T-helper 2 cell treated with Interferon-gamma antibody and Interleukin-4, amounts not matched to agents 5 μg/mL and 100 μg/mL, for 36 hours (primary cell): ENCODE results near the gene NUDT11.
"Not testable (repeated sequence)": the region's sequence is repeated elsewhere in the genome, so short reads cannot be mapped to it uniquely, and the experiment has no call there.

Experiments used
- DNase-seq: peaks from one replicate; pipeline ENCODE4 v3.0.0; 2021; ENCODE audit warnings: low spot score
- H3K27ac Mint-ChIP-seq: one replicate; pipeline ENCODE4 v1.8.0; 2021; ENCODE audit warnings: mild to moderate bottlenecking, mixed read lengths
- H3K27me3 Mint-ChIP-seq: one replicate; pipeline ENCODE4 v1.8.0; 2021; ENCODE audit warnings: low read depth, mixed read lengths
- H3K36me3 Mint-ChIP-seq: one replicate; pipeline ENCODE4 v1.8.0; 2021; ENCODE audit warnings: low read depth, mixed read lengths
- H3K4me1 Mint-ChIP-seq: one replicate; pipeline ENCODE4 v1.8.0; 2021; ENCODE audit warnings: low read depth, mixed read lengths
- H3K4me3 Mint-ChIP-seq: one replicate; pipeline ENCODE4 v1.8.0; 2022; ENCODE audit warnings: mild to moderate bottlenecking, moderate library complexity, mixed read lengths
- H3K9me3 Mint-ChIP-seq: one replicate; pipeline ENCODE4 v1.8.0; 2021; ENCODE audit warnings: mixed read lengths

The NUDT11 gene

DNA sequence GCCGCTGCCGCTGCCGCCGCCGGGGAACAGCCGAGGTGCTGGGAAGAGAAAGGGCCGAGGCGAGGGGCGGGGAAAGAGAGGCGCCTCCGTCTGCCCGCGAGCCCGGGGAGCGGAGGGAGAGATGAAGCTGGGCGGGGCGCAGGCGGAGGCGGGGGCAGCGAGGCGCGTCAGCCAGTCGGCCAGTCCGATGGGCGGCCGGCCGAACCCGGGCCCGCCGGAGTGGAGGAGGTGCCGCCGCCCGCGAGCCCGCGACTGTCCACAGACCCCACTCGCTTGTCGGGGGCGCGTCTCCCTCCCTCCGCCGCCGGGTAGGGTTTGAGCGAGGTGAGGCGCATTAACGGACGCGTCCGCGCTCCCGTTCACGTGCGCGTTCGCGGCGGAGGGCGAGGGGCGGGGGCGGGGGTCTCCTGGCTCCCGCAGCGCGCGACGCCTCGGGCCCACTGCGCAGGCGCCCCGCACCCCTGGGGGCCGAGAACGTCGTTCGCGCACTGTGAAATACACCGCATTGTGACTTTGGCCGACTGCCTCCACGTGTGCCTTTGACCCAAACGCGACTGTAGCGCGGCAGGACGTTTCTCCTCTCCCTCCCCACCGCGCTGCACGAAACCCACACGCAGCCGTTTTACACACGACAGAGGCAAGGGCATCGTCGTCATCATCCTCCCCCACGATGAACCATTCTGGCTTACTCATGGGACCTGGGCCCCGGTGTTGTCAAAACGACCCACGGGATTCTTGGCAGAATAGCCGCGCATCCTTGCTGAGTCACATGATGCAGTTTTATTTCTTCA is at the start of gene NUDT11:
NUDT11 (minus strand) TSS at position 92 of the 791 bp plus-strand sequence. CDS start 148 bp downstream, outside the sequence.
- Mint-ChIP-seq H3K9me3 (no peaks in the 10 kb centered on the region), H3K27me3 (peaks cover 12% of the 10 kb centered on the region), H3K4me1 (peaks cover 5% of the 10 kb centered on the region), H3K27ac (peak within 1 kb of the TSS; percentile 86), H3K36me3 (no peaks in the 10 kb centered on the region), H3K4me3 (peak within 1 kb of the TSS; percentile 88)
- peak; percentile 68 for DNase-seq

DNA sequence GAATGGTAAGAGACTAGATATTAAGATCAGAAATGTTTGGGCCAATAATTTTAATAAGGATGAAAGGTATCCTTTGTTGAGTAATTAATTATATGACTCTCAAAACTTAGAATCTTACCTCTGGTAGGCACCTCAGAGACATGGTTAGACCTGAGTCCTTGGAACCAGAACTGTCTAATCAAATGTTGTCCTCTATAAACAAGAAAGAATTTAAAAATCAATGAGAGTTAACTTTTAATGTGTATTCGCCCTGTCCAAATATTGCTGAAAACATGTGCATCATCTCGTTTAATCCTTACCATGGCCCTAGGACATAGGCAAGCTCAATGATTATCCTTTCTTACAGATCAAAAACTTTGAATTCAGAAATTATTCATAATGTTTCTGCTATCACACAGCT is 24.0 kb upstream of the NUDT11 start:
- DNase-seq = no peak
- no peaks in the 10 kb centered on the region for H3K36me3 Mint-ChIP-seq
- H3K27me3 Mint-ChIP-seq = no peaks in the 10 kb centered on the region
- no peak overlapping the region for H3K4me3 Mint-ChIP-seq
- H3K27ac Mint-ChIP-seq = no peak overlapping the region
- H3K4me1 Mint-ChIP-seq = no peaks in the 10 kb centered on the region
- H3K9me3 Mint-ChIP-seq = no peaks in the 10 kb centered on the region

DNA sequence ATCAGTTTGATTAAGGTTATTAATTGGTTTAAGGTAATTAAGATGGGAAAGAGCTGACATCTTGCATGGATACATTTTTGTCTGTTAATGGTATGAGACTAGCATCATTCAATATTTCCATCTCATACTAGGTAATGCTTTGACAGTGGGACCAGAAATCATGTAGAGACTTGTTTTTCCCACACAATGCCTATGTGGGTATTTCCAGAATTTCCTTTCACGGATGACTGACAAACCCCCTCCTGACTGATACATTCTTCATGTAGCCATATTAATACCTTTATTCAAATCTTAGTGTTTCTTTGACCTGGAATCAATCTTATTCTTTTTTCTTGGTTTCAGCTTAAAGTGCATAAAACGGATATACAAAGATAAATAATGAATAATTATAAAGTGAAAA is 22.7 kb upstream of the NUDT11 start:
- not testable (repeated sequence) for H3K9me3 Mint-ChIP-seq, H3K4me3 Mint-ChIP-seq, H3K4me1 Mint-ChIP-seq, H3K27ac Mint-ChIP-seq, DNase-seq, H3K36me3 Mint-ChIP-seq, H3K27me3 Mint-ChIP-seq

DNA sequence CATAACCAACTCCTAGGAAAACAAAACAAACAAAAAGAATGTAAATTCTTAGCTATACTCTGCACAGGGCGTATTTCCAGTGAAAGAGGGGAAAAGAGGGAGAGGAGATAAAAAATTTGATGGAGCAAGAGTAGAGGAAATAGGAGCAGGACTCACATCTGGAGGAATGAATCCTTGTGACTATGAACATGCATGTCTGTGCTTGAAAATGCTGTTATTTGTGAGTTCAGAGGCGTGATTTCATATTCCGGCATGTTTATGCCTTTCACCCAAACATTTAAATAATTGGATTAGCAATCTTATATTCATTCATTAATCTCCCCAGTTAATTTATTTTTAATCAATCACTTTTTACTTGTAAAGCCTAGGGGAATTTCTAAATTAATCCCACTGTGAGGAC is 11.2 kb upstream of the NUDT11 start:
- Mint-ChIP-seq H3K27ac (no peak overlapping the region), H3K36me3 (no peaks in the 10 kb centered on the region), H3K9me3 (no peaks in the 10 kb centered on the region), H3K27me3 (no peaks in the 10 kb centered on the region), H3K4me1 (no peaks in the 10 kb centered on the region), H3K4me3 (no peak overlapping the region)
- DNase-seq = no peak

DNA sequence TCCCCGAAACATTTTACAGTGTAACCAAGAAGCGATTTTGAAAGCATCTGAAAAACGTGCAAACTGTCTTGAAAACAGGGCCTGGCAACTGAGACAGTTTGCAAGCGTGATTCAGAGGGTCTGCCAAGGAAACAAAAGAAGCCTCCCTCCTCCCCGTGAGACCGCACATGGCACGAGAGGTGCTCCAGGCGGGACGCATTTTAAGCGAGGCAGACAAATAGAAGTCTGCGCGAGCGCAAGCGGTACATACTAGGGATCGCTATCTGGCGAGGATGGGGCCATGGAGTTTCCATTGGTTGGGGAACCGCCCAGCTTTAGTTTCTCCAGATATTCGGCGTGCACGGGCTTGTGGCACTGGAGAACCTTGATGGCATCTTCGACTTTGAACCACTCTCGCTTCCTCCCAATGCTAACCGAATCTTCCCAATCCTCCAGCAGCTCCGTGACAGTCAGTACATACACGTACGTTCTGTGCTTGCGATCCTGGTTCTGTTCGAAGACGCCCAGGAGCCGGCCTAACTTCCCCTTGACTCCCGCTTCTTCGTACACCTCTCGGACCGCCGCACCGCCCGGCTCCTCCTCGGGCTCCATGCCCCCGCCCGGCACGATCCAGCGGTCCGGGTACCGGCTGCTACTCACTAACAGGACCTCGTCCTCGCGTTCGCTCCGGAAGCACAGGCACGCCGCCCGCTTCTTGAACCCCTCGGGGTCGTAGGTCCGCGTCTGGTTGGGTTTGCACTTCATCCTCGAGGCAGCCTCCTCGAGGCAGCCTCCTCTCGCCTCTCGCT is 497 bp downstream of the NUDT11 start:
- Mint-ChIP-seq H3K27ac (peak overlapping the region; percentile 79), H3K4me3 (peak overlapping the region; percentile 87), H3K27me3 (peaks cover 12% of the 10 kb centered on the region)
- not testable (repeated sequence) for H3K9me3 Mint-ChIP-seq, H3K36me3 Mint-ChIP-seq, DNase-seq, H3K4me1 Mint-ChIP-seq

DNA sequence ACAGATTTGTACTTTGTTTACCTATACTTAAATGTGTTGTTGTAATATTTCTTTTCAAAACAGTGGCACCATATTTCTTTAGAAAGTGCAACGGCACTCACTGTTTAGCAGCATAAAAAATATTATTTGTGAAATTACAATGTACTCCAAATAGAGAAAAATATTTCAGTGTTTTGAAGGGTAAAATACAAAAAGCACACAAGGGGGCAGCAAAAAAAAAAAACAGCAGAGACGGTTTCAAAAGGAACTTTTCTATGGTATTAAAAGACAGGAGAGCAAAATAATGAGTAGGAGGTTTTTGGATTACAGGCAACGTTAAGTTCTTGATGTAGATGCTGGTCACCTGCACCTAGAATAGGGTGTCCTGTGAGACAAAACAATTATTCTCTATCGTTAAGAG is 2.0 kb downstream of the NUDT11 start:
- H3K9me3 Mint-ChIP-seq = no peaks in the 10 kb centered on the region
- H3K36me3 Mint-ChIP-seq = no peaks in the 10 kb centered on the region
- H3K27ac Mint-ChIP-seq = no peak overlapping the region
- peaks cover 5% of the 10 kb centered on the region for H3K4me1 Mint-ChIP-seq
- H3K27me3 Mint-ChIP-seq = peaks cover 12% of the 10 kb centered on the region
- peak overlapping the region; percentile 87 for H3K4me3 Mint-ChIP-seq
- DNase-seq = no peak

DNA sequence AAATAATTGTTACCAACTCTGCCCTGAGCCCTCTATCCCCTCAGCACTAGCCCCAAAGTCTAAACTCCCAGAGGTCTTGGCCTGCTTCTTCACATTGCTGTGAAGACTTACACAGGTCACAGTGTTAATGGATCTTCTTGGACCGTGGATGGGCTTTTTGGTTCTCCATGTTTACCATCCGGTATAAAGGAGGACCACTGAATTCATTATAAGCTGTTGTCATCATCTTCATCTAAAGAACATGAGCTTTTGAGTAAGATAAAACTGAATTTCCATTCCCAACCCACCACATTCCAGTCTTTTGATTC is 8.5 kb downstream of the NUDT11 start:
- no peak for DNase-seq
- Mint-ChIP-seq H3K27ac (no peak overlapping the region), H3K4me1 (no peaks in the 10 kb centered on the region), H3K4me3 (no peak overlapping the region), H3K36me3 (no peaks in the 10 kb centered on the region), H3K27me3 (no peaks in the 10 kb centered on the region), H3K9me3 (no peaks in the 10 kb centered on the region)

DNA sequence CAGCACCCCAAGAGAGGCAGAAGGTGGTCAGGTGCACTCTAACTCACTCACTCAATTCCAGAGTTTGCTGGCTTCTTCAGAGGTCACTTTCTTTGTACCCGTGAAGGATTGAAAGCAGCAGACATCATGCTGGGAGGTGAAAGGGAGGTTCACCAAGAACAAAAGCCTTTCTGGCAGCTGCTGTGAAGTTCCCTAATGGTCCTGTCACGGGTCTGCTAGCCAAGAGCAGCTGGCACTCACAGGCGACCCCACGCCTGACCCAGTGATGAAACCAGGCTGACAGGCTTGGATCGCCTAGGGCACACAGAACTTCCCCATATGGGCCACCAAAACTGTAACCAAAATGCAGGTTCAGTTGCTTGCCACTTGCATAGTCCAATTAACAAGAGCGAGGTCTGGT is 11.8 kb downstream of the NUDT11 start:
- H3K27ac Mint-ChIP-seq = no peak overlapping the region
- H3K4me1 Mint-ChIP-seq = no peaks in the 10 kb centered on the region
- no peaks in the 10 kb centered on the region for H3K36me3 Mint-ChIP-seq
- no peaks in the 10 kb centered on the region for H3K27me3 Mint-ChIP-seq
- no peaks in the 10 kb centered on the region for H3K9me3 Mint-ChIP-seq
- H3K4me3 Mint-ChIP-seq = no peak overlapping the region
- DNase-seq = no peak

DNA sequence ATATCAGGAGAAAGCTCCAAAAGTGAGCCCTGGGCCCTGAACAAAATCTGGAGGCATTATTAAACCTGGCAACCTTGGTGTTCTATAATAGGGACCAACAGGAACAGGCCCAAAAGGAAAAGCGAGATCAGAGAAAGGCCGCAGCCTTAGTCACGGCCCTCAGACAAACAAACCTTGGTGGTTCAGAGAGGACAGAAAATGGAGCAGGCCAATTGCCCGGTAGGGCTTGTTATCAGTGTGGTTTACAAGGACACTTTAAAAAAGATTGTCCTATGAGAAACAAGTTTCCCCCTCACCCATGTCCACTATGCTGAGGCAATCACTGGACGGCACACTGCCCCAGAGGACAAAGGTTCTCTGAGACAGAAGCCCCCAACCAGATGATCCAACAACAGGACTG is 14.0 kb downstream of the NUDT11 start:
- not testable (repeated sequence) for H3K36me3 Mint-ChIP-seq

DNA sequence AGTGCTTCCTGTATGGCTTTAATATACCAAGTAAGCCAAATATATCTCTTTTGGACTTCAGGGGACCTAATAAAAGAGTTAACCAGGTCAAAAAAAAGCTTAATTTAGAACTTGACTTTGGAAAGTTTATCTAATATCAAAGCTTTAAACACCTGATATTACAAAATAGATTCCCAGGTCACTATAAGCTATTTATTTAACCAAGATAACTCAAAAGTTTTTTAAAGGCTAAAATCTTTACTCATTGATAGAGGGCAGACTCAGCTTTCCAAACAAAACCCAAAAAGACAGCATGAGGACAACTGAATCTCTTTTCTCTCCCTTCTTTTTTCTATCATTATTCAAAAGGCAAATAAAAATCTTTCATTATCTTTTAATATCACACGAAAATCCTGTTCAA is 19.5 kb downstream of the NUDT11 start:
- Mint-ChIP-seq H3K36me3 (no peaks in the 10 kb centered on the region), H3K9me3 (no peaks in the 10 kb centered on the region)

More for the DNA sequence above, 14.0 kb downstream of the NUDT11 start:
- not testable (repeated sequence) for H3K4me3 Mint-ChIP-seq, DNase-seq, H3K27me3 Mint-ChIP-seq, H3K4me1 Mint-ChIP-seq, H3K27ac Mint-ChIP-seq, H3K9me3 Mint-ChIP-seq

DNA sequence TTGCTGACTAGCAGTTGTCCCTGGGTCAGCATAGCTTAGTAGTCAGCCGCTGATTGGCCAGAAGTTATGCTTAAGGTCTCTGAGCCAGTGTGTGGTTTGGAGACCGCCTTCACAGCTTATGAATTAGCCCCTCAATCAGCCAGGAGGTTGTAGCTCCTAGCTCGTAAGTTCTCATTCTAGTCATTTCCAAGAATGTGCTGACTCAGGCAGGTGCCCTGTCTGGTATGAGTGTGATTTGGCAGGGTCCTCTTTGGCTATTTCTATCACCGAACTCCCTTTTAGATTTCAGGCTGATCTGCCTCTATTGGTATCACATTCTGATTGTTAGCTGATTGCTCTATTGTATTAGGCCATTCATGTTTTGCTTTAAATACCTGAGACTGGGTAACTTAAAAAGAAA is 33.1 kb downstream of the NUDT11 start:
- H3K4me1 Mint-ChIP-seq = no peaks in the 10 kb centered on the region
- no peak overlapping the region for H3K4me3 Mint-ChIP-seq
- no peaks in the 10 kb centered on the region for H3K27me3 Mint-ChIP-seq
- H3K36me3 Mint-ChIP-seq = no peaks in the 10 kb centered on the region
- no peaks in the 10 kb centered on the region for H3K9me3 Mint-ChIP-seq
- DNase-seq = no peak
- no peak overlapping the region for H3K27ac Mint-ChIP-seq

More for the DNA sequence above, 19.5 kb downstream of the NUDT11 start:
- Mint-ChIP-seq H3K27me3 (no peaks in the 10 kb centered on the region), H3K4me3 (no peak overlapping the region), H3K27ac (no peak overlapping the region), H3K4me1 (no peaks in the 10 kb centered on the region)
- no peak for DNase-seq

DNA sequence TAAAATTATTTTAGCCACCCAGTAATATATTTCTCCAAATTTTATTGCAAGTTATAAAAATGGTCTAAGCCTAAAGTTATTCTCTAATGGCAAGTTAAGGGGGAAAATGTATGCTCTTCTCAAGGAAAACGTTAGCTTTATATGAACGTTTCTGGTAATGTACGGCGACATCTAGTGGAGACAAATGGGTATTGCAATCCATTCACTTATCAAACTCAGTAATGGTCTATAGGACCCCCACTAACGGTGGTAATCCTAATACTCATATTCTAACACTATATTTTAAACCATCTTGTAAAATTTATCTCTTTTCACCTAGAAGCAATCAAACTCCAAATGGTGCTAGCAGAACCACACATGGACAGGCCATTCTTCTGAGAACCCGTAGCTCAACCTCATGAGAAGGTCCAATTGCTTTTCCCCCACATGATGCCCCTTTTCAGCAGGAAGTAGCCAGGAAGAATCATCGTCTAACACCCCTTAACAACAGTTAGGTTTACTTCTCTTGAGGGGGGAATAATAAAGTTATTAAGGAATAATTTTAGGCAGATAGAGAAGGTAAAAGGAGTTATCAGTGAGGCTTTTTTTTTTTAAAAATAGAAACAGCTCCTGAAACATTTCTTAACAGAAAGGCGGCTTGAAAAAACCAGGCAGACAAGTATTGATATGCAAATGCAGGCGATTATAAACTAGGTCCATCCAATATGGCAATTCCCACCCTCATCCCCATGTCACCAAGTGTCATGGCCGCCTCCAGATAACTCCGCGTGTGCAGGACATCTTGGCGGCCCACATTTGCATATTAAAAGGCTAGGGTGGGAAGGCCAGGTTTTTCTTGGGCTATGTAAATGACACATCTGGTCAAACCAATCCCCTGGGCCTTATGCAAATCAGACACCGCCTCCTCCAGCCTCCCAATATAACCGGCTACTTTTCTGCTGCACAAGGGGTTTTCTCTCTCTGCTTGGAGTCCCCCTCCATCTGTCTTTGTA is 35.0 kb downstream of the NUDT11 start:
- DNase-seq = no peak
- Mint-ChIP-seq H3K36me3 (no peaks in the 10 kb centered on the region), H3K27me3 (no peaks in the 10 kb centered on the region), H3K4me1 (no peaks in the 10 kb centered on the region), H3K4me3 (no peak overlapping the region), H3K27ac (no peak overlapping the region), H3K9me3 (no peaks in the 10 kb centered on the region)

DNA sequence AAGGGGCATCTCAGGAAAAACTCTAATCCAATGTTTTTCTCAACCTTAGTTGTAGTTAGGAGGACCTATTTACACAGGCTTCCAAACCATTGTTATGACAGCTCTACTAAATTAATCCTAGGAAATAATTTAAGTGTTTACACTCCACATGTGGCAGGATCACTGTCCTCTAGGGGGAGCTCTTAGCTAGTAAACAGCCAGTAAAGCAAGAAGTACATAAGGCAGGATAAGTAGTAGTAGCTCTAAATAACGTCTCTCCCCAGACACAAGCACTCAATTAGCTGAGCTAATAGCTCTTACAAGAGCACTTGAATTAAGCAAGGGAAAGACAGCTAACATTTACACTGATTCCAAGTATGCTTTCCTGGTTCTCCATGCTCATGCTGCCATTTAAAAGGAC is 37.3 kb downstream of the NUDT11 start:
- Mint-ChIP-seq H3K4me1 (no peaks in the 10 kb centered on the region), H3K36me3 (no peaks in the 10 kb centered on the region), H3K4me3 (no peak overlapping the region), H3K9me3 (no peaks in the 10 kb centered on the region), H3K27ac (no peak overlapping the region), H3K27me3 (no peaks in the 10 kb centered on the region)
- DNase-seq = no peak

DNA sequence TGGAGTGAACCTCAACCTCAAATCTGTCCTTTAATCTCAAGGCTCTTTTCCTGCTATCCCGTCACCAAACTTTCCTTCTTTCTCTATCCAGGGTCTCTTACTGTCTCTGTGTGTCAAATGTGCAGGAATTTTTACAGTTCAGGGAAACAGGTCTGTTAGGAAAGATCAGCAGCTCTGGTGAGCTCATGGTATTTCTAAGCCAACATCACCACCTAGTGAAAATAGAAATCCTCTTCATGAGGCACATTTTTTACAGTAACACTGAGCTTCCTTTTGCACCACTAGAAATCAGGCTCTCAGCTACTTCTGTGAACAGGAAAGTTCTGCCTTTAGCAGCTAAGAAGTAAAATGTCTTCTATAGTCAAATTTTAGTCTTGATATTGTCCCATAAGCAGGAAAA is 39.6 kb downstream of the NUDT11 start:
- Mint-ChIP-seq H3K4me3 (no peak overlapping the region), H3K9me3 (no peaks in the 10 kb centered on the region), H3K4me1 (no peaks in the 10 kb centered on the region), H3K27ac (no peak overlapping the region), H3K36me3 (no peaks in the 10 kb centered on the region), H3K27me3 (no peaks in the 10 kb centered on the region)
- no peak for DNase-seq
